NB4 (cell line): ENCODE results near the gene KCTD16.

ENCODE experiments used
- MAX ChIP-seq: IDR thresholded peaks from 2 replicates; pipeline ENCODE4 v1.6.1; 2011; ENCODE audit warnings: low read depth, low read length
- POLR2A ChIP-seq: IDR thresholded peaks from 2 replicates; pipeline ENCODE4 v1.6.1; 2011; ENCODE audit warnings: mild to moderate bottlenecking; ENCODE audit not compliant: insufficient read length; ENCODE audit errors: extremely low read depth

DNA sequence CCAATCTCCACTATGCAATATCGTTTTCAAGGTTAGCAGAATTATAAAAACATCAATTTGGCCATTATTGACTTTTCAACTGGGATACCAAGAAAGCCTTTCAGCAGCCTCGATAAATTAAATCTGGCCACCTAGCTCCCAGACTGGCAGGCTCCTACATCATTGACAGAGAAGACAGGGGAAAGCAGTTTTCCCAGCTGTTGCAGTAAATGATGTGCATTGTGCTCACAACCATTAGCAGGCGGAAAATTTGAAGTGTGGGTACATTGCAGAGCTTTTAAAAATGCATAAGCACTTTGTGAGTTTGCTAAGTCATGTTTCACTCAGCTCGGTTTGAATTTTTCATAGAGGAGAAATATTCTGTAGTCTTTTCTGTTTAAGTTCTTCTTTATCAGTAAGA, 297.9 kb downstream of the KCTD16 start:
- TF ChIP-seq POLR2A: no peak
- TF ChIP-seq MAX: no peak
